SJCRH30 (cell line): ENCODE data around the gene CLASP1. TPM values are rescaled to one million over a fixed set of nuclear protein-coding genes. Genes with fewer than 3 reads are reported as not detected.
"Not testable (repeated sequence)": the region's sequence is repeated elsewhere in the genome, so short reads cannot be mapped to it uniquely, and the experiment has no call there.

Experiments used
- DNase-seq, 2 experiments: peaks; one replicate each; pipeline ENCODE4 v3.0.0-alpha.2; 2015 to 2020
- H3K27ac ChIP-seq: fragments of 250-450 bp; sonication (Bioruptor Pico); 2 replicates; pipeline ENCODE4 v1.5.1; 2020; ENCODE audit warnings: mild to moderate bottlenecking, moderate library complexity
- H3K27me3 ChIP-seq: fragments of 250-450 bp; sonication (Bioruptor Pico); 2 replicates; pipeline ENCODE4 v1.5.1; 2020; ENCODE audit warnings: mild to moderate bottlenecking, moderate library complexity
- H3K36me3 ChIP-seq: fragments of 250-450 bp; sonication (Bioruptor Pico); 2 replicates; pipeline ENCODE4 v1.5.1; 2020; ENCODE audit warnings: mild to moderate bottlenecking, moderate library complexity
- H3K4me1 ChIP-seq: fragments of 250-450 bp; sonication (Bioruptor Pico); 2 replicates; pipeline ENCODE4 v1.5.1; 2020; ENCODE audit warnings: mild to moderate bottlenecking, moderate library complexity
- H3K4me3 ChIP-seq: fragments of 250-450 bp; sonication (Bioruptor Pico); 2 replicates; pipeline ENCODE4 v1.5.1; 2020; ENCODE audit warnings: mild to moderate bottlenecking, moderate library complexity
- H3K9me3 ChIP-seq: fragments of 250-450 bp; sonication (Bioruptor Pico); replicated peaks from 2 replicates; pipeline ENCODE4 v1.5.1; 2020; ENCODE audit warnings: mild to moderate bottlenecking, moderate library complexity
- total RNA-seq: library from RNA; depleted of rRNA; stranded (reverse); fragments of >200 nt; shearing (Covaris generic); gene quantifications from 2 replicates; pipeline ENCODE4 v1.2.3, GENCODE V29; 2014

The CLASP1 gene
- total RNA-seq, 1 experiment from 2014 or later, result 53.8 TPM

GRCh38 chr2:121565389-121566250 lies 83.6 kb downstream of the CLASP1 start:
- Histone ChIP-seq H3K4me3 (peak overlapping the region; percentile 12), H3K36me3 (no peaks in the 10 kb centered on the region), H3K27me3 (no peaks in the 10 kb centered on the region), H3K27ac (peak overlapping the region; percentile 84), H3K9me3 (no peaks in the 10 kb centered on the region), H3K4me1 (peaks cover 33% of the 10 kb centered on the region)
- DNase-seq, result peak; percentile 90 to 97

DNA sequence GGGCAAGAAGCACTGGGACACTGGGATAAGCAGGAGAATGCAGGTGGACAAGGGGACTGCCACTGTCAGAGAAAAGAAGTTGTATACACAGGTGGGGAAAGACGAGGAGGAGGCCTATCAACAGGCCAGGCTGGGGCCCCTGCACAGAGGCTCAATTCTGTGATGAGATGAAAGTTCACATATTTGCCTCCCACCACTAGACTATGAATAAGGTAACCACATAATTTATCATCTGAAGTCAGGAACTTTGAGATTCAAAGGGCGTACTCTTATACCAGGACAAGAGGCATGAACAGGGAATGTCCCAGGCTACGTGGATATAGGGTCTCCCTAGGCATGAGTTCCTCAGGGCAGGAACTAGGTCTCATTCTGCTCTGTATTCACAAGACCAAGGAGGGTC lies 84.4 kb downstream of the CLASP1 start:
- H3K27me3 ChIP-seq, result no peaks in the 10 kb centered on the region
- peaks cover 26% of the 10 kb centered on the region for H3K4me1 ChIP-seq
- no peaks in the 10 kb centered on the region for H3K36me3 ChIP-seq
- peak overlapping the region; percentile 84 for H3K27ac ChIP-seq
- no peak for DNase-seq
- H3K4me3 ChIP-seq, result peak overlapping the region; percentile 12
- no peaks in the 10 kb centered on the region for H3K9me3 ChIP-seq

DNA sequence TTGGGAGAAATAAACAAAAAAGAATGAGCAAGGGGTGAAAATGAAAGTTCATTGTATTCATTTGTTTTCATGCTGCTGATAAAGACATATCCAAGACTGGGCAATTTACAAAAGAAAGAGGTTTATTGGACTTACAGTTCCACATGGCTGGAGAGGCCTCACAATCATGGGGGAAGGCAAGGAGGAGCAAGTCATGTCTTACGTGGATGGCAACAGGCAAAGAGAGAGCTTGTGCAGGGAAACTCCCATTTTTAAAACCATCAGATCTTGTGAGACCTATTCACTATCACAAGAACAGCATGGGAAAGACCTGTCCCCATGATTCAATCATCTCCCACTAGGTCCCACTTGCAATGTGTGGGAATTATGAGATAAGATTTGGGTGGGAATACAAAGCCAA lies 85.5 kb downstream of the CLASP1 start:
- H3K4me1 ChIP-seq, result peaks cover 25% of the 10 kb centered on the region
- DNase-seq, H3K9me3 ChIP-seq, H3K27me3 ChIP-seq, H3K4me3 ChIP-seq, H3K27ac ChIP-seq, H3K36me3 ChIP-seq: not testable (repeated sequence)

DNA sequence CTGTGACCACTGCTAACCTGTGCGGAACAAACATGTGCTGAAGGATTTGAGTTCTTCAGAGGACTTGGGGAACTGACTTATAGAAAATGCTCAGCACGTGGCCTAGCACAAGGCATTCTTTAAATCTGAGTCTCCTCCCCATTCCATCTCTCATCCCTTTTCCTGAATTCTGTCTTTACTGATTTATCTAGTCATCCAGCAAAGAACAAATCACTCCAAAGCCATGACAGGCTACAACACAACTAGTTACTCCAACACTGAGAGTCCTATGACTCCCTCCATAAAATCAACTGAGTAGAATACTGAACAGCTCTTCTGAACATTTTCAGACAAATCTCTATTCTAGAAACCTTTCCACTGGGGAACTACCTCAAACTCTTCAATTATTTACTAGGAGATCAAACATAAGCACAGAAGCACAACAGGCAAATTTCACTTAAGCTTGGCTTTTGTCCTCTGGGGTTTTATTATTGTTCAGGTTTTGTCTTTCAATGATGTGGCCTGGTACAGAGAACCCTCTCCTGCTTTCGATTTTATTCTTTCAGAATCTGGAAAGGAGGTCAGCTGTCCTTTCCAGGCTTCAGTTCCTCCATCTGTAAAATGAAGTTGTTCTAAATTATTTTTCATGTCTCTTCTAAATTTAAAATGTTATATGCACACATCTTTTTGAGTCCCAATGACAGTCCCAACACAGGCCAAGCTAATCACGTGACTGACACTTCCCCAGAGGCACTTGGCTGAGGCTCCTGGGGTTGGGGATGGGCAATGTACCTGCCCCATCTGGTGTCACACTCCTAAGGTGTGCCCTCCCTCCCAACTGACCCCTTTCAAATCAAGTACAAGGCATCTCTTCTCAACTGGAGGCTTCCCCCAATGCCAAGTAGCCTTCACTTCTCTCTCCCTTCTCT lies 86.7 kb downstream of the CLASP1 start:
- no peaks in the 10 kb centered on the region for H3K27me3 ChIP-seq
- no peak for DNase-seq
- H3K4me3 ChIP-seq, result no peak overlapping the region
- no peaks in the 10 kb centered on the region for H3K36me3 ChIP-seq
- no peak overlapping the region for H3K27ac ChIP-seq
- H3K4me1 ChIP-seq, result peaks cover 25% of the 10 kb centered on the region
- no peaks in the 10 kb centered on the region for H3K9me3 ChIP-seq

DNA sequence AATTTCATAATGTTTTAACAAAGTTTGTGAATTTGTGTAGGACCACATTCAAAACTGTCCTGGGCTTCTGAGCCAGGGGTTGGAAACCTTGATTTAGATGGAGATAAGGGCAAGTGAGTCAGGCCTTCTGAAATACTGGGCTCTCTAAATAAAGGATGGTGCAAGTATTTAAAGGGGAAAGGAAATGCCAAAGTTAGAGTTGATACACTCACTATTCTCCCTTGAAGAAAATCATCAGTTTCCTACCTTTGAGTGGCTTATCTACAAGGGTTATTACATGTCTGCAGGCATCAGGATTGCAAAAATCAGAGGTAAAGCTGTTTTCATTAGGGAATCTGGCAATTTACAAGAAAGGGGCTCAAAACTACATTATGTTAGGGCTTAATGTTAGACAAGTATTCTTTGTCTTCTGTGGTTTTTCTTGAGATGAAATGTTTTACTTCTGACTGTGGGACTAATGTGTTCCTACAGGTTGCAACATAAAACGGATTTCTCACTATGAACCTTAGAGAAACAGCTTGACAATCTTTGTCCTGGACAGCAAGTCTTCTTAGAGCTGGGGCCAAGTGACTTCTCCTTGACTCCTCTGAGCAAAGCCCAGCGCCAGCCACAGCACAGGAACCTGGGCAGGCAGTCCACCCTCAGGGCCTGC lies 87.5 kb downstream of the CLASP1 start:
- no peaks in the 10 kb centered on the region for H3K27me3 ChIP-seq
- DNase-seq, result no peak
- no peaks in the 10 kb centered on the region for H3K9me3 ChIP-seq
- H3K4me3 ChIP-seq, result no peak overlapping the region
- no peak overlapping the region for H3K27ac ChIP-seq
- peaks cover 22% of the 10 kb centered on the region for H3K4me1 ChIP-seq
- no peaks in the 10 kb centered on the region for H3K36me3 ChIP-seq

GRCh38 chr2:121558329-121558728 lies 90.9 kb downstream of the CLASP1 start:
- Histone ChIP-seq H3K9me3 (no peaks in the 10 kb centered on the region), H3K36me3 (no peaks in the 10 kb centered on the region), H3K4me1 (peaks cover 4% of the 10 kb centered on the region; the same call in 1 of the 2 replicates), H3K27me3 (no peaks in the 10 kb centered on the region), H3K4me3 (no peak overlapping the region), H3K27ac (no peak overlapping the region)
- no peak for DNase-seq

- no peak for DNase-seq
- Histone ChIP-seq H3K4me1 (no peaks in the 10 kb centered on the region), H3K36me3 (no peaks in the 10 kb centered on the region), H3K9me3 (no peaks in the 10 kb centered on the region; the same call in 1 of the 2 replicates), H3K27me3 (no peaks in the 10 kb centered on the region), H3K4me3 (no peak overlapping the region), H3K27ac (no peak overlapping the region)
Measured at GRCh38 chr2:121555008-121555407, 94.3 kb downstream of the CLASP1 start.

GRCh38 chr2:121552477-121553180 lies 96.6 kb downstream of the CLASP1 start:
- H3K27ac ChIP-seq, H3K4me3 ChIP-seq, H3K36me3 ChIP-seq, DNase-seq, H3K4me1 ChIP-seq, H3K27me3 ChIP-seq, H3K9me3 ChIP-seq: not testable (repeated sequence)

GRCh38 chr2:121550669-121551068 lies 98.6 kb downstream of the CLASP1 start:
- Histone ChIP-seq H3K27ac (no peak overlapping the region), H3K4me1 (no peaks in the 10 kb centered on the region), H3K4me3 (no peak overlapping the region), H3K36me3 (no peaks in the 10 kb centered on the region), H3K9me3 (peaks cover 5% of the 10 kb centered on the region; the same call in 1 of the 2 replicates), H3K27me3 (no peaks in the 10 kb centered on the region)
- DNase-seq, result no peak

- H3K4me3 ChIP-seq, result no peak overlapping the region
- H3K9me3 ChIP-seq, result peaks cover 5% of the 10 kb centered on the region; the same call in 1 of the 2 replicates
- no peak for DNase-seq
- no peak overlapping the region for H3K27ac ChIP-seq
- H3K36me3 ChIP-seq, result no peaks in the 10 kb centered on the region
- H3K27me3 ChIP-seq, result no peaks in the 10 kb centered on the region
- no peaks in the 10 kb centered on the region for H3K4me1 ChIP-seq
Measured at GRCh38 chr2:121547646-121548045, 101.6 kb downstream of the CLASP1 start.

DNA sequence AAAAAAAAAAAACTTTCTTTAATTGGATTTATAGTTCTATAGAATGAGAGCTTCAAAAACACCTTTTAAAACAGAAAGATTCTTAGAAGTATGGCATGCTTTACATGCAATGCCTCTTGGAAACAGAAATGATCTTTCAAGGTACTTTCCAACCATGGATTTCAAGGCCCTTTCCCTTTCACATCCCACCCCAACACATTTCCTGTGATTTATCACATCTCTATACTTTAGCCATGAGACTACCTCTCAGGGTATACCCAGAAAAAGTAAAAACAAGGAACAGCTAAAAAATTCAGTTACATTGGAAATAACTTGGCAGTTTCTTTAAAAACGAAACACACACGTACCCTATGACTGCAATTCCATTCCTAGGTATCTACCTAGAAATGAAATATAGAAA lies 103.3 kb downstream of the CLASP1 start:
- H3K27me3 ChIP-seq, result no peaks in the 10 kb centered on the region
- no peaks in the 10 kb centered on the region for H3K4me1 ChIP-seq
- H3K9me3 ChIP-seq, result peaks cover 5% of the 10 kb centered on the region; the same call in 1 of the 2 replicates
- no peak for DNase-seq
- no peak overlapping the region for H3K27ac ChIP-seq
- H3K36me3 ChIP-seq, result no peaks in the 10 kb centered on the region
- no peak overlapping the region for H3K4me3 ChIP-seq

GRCh38 chr2:121545257-121545656 lies 104.0 kb downstream of the CLASP1 start:
- H3K4me1 ChIP-seq, result no peaks in the 10 kb centered on the region
- H3K36me3 ChIP-seq, result no peaks in the 10 kb centered on the region
- H3K9me3 ChIP-seq, result peaks cover 5% of the 10 kb centered on the region; the same call in 1 of the 2 replicates
- H3K27me3 ChIP-seq, result no peaks in the 10 kb centered on the region
- no peak for DNase-seq
- H3K27ac ChIP-seq, result no peak overlapping the region
- no peak overlapping the region for H3K4me3 ChIP-seq

- Histone ChIP-seq H3K36me3 (no peaks in the 10 kb centered on the region), H3K27me3 (no peaks in the 10 kb centered on the region), H3K27ac (no peak overlapping the region)
Measured at GRCh38 chr2:121541495-121541894, 107.8 kb downstream of the CLASP1 start.

DNA sequence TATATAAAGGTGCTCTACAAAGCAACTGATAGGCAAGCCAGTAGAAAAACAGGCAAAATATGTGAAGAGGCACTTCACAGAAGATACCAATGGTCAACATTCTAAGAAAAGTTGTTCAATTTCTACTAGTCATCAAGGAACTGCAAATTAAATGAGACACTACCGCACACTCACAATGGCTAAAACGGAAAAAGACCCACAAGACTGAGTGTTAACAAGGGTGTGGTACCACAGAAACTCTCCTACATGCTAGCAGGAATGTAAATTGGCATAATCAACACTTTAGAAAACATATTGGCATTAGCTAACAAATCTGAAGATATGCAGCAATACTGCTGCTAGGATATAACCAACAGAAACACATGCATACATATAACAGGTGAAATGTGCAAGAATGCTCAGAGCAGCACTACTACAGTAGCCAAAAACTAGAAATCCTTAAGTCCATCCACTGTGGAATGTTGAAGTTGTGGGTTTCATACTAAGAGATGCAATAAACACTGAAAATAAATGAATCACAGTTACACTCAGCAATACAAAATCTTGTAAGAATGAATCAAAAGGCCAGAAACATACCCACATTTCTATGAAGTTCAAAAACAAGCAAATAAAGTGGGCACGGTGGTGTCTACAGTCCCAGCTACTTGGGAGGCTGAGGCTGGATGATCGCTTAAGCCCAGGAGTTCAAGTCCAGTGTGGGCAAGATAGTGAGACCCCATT lies 109.4 kb downstream of the CLASP1 start:
- no peaks in the 10 kb centered on the region for H3K36me3 ChIP-seq
- H3K27me3 ChIP-seq, result no peaks in the 10 kb centered on the region
- no peak for DNase-seq
- H3K27ac ChIP-seq, result no peak overlapping the region
- no peak overlapping the region for H3K4me3 ChIP-seq
- no peaks in the 10 kb centered on the region for H3K4me1 ChIP-seq
- H3K9me3 ChIP-seq, result no peaks in the 10 kb centered on the region

More at GRCh38 chr2:121541495-121541894, 107.8 kb downstream of the CLASP1 start:
- DNase-seq, result no peak
- no peaks in the 10 kb centered on the region for H3K9me3 ChIP-seq
- no peak overlapping the region for H3K4me3 ChIP-seq
- no peaks in the 10 kb centered on the region for H3K4me1 ChIP-seq
